Measurements from ENCODE around the gene TEX13C.
"Not testable (repeated sequence)": the region's sequence is repeated elsewhere in the genome, so short reads cannot be mapped to it uniquely, and the experiment has no call there.

The TEX13C gene

DNA sequence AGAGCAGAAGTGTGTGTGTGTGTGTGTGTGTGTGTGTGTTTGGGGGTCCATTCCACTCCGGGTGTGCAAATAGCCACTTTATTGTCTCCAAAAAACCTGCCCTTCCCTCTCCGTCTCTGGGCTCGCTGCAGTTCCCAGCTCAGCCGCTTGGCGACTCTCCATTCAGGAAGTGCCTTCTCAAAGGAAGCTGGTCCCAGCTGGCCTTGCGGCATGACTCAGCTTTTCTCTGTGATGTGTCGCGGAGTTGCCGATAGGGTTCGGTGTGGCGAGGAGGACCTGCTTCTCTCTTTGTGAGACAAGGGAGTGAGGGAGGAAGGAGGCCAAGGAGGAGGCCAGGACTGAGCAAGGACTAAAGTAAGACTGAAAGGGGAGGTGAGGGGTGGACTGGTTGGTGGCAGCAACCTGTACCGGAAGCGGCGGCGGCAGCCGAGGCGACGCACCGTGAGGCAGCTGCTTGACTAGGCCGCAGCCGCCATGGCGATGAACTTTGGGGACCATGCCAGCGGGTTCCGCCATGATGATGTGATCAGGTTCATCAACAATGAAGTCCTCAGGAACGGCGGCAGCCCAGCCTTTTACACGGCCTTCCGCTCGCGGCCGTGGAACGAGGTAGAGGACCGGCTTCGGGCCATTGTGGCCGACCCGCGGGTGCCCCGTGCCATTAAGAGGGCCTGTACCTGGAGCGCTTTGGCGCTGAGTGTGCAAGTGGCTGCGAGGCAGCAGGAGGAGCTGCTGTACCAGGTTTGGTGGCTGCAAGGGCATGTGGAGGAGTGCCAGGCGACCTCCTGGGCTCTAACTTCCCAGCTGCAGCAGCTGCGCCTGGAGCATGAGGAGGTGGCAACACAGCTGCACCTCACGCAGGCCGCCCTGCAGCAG lies at the start of gene TEX13C:
Gene TEX13C, plus strand, starts transcription at position 226 of the 876 bp plus-strand sequence. Its CDS starts 249 bp downstream, at position 475.
- no peak for DNase-seq

DNA sequence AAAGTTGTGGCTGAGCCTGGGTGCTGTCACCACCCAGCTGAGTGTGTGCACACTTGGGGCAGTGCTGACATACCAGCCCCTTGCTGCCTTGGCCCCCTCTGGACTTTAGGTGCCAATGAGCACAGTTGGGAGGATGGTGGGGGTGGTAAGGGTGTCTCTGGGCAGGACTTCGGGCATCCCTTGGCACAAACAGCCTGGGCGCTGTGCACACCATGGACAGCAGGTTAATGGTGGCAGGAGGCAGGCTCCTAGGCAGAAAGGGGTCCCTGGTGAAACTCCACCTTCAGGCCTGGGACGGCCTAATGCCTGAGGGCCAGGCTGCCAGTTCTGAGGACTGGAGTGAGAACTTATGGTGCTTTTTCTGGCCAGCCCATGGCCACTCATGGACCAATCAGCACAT lies 32.4 kb upstream of the TEX13C start:
- DNase-seq = no peak

DNA sequence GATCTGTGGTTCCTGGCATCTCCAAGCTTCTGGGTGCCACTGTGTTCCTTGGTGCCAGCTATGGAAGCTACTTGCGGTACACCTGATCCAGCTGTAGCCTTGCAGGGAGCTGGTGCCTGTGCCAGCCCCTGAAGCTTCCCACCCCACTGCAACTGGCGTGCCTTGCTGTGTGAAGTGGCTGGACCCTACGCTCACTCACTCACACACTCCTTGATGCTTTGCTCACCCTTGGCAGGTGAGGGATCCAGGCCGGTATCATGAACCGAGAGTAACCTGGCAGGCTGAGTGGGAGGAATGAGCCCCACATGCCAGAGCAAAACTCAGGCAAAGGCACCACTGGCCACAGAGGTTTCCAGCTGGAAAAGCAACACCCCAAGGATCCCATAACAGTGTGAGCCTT lies 31.3 kb upstream of the TEX13C start:
- no peak for DNase-seq

DNA sequence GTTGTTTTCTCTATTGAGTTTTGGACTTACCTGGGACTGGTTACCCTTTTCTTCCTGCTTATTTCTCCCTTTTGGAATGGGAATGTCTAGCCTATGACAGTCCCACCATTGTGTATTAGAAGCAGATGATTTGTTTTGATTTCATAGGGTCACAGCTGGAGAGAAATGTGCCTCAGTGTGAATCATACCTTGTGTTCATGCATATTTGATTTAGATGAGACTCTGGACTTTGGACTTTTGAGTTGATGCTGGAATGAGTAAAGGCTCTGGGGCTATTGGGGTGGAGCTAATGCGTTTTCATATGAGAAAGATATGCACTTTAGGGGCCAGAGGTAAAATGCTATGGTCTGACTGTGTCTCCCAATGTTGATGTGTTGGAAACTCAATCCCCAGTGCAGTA lies 30.5 kb upstream of the TEX13C start:
- DNase-seq = no peak

GRCh38 chrX:125289920-125290319 lies 29.8 kb upstream of the TEX13C start:
- no peak for DNase-seq

- DNase-seq = no peak
These were observed 28.5 kb upstream of the TEX13C start for GRCh38 chrX:125291124-125291523.

DNA sequence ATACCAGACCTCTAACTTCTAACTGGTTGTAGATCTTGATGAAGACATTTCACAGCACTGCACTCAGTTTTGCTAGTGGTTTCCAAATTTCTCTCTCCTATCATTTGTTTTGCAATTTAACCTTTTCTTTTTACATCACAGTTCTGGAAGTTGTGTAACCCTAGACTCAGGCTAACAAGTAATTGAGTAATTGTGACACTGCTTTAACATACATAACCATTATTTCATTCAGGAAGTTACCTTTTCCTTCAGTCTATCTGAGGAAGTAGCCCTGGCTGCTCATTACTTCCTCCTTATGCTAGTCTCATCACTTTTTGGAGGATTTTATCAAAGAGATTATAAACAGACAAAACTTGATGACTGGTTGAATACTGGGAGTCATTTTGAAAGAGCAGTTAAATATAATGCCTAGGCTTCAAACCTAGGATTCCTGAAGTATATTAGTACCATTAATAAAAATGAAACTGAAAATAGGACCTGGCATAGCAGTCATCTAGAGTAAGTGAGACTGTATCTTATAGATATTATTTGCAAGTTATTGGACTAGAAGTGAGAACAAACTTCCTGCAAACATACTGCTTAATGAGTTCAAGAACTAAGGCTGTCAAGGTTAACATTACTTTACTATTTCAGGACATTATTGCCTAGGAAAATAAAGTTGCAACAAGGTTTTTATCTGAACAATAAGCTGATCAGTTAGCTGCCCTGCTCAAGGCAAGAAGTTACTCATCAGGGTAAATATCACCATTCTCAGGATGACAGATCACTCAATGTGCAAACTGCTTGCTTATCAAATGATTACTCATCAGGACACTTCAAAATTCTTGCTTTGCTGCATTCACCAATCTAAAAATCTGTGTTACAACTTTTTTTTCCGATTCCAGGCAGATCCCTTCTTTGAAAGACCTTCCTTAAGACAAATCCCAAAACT lies 25.6 kb upstream of the TEX13C start:
- DNase-seq = no peak

GRCh38 chrX:125295337-125295736 lies 24.3 kb upstream of the TEX13C start:
- no peak for DNase-seq

- no peak for DNase-seq
These were observed 20.8 kb upstream of the TEX13C start for GRCh38 chrX:125298871-125299270.

DNA sequence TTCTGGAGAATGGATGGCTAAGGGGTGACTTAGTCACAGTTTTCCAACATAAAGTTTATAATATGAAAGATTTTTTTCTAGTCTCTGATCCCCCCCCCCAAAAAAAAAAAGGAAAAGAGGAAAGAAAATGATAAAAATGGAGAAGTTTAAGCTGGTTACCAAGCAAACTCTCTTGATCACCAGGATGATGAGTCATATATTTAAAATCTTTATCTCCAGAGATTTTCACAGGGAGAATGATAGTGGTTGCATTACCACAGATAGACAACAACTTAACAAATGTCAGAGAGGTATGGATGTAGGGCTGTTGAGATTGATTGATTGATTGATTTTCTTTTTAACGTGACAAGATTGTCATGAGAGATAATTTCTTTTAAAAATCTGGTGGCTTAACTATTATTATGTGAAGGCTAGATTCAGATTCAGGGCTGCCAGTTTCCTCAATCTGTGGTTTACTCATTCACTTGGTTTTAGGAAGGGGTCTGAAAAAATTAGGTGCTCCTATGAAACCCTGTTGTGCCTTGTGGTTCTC lies 13.3 kb upstream of the TEX13C start:
- no peak for DNase-seq

GRCh38 chrX:125308653-125309052 lies 11.0 kb upstream of the TEX13C start:
- no peak for DNase-seq

GRCh38 chrX:125319166-125319565 lies 505 bp upstream of the TEX13C start:
- not testable (repeated sequence) for DNase-seq

DNA sequence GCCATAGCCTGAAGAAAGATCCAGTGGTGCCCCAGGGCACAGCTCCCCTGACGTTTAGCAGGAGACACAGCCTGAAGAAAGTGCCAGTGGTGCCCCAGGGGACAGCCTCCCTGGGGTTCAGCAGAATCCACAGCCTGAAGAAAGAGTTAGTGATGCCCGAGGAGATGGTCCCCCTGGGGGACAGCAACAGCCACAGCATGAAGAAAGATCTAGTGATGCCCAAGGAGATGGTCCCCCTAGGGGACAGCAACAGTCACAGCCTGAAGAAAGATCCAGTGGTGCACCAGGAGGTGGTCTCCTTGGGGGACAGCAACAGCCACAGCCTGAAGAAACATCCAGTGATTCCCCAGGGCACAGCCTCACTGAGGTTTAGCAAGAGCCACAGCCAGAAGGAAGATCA lies 2.8 kb downstream of the TEX13C start:
- no peak for DNase-seq

GRCh38 chrX:125326599-125326998 lies 6.9 kb downstream of the TEX13C start:
- DNase-seq = no peak

- no peak for DNase-seq
These were observed 8.2 kb downstream of the TEX13C start for GRCh38 chrX:125327891-125328290.

DNA sequence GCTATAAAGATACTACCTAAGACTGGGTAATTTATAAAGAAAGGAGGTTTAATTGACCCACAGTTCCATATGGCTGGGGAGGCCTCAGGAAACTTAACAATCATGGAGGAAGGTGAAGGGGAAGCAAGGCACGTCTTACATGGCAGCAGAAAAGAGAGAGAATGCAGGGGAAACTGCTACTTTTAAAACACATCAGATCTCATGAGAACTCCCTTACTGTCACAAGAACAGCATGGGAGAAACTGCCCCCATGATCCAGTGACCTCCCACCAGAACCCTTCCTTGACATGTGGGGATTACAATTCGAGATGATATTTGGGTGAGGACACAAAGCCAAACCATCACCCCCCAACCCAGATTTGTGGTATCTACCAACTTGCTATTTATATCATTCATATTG lies 13.9 kb downstream of the TEX13C start:
- DNase-seq = no peak

DNA sequence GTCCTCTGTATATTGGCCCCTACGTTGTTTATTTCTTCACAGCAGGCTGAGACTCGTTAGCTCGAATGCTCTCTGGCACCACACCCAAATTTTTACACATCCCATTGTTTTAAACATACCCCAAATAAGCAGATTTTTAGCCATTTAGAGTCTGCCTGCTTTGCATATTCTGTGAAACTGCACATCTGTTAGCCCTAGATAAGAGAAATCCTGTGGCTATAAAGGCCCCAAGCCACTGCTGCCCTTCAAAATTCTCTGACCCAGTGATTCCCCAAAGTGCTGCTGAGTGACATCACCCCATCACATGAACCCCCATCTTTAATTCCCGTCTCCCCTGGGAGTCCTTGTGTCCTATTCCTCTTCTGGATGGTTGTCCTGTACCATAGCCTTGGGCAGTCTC lies 20.8 kb downstream of the TEX13C start:
- no peak for DNase-seq

DNA sequence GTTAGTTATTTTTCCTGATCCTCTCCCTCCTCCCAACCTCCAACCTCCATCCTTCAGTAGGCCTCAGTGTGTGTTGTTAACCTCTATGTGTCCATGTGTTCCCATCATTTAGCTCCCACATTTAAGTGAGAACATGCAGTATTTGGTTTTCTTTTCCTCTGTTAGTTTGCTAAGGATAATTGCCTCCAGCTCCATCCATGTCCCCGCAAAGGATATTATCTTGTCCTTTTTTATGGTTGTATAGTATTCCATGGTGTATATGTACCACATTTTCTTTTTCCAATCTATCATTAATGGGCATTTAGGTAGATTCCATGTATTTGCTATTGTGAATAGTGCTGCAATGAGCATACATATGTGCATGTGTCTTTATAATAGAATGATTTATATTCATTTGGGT lies 54.5 kb downstream of the TEX13C start:
- no peak for DNase-seq

Data from hippocampal formation (tissue), 2 donors.